Brain microvascular endothelial cell (primary cell): Measurements from ENCODE around the gene SORBS1.

Source experiments
- DNase-seq: peaks from one replicate; pipeline ENCODE4 v3.0.0-alpha.2; 2020
- H3K27ac ChIP-seq: fragments of 250-450 bp; sonication (Bioruptor Pico); 2 replicates; pipeline ENCODE4 v1.5.1; 2020; ENCODE audit warnings: mild to moderate bottlenecking, moderate library complexity
- H3K27me3 ChIP-seq: fragments of 250-450 bp; sonication (Bioruptor Pico); replicated peaks from 2 replicates; pipeline ENCODE4 v1.5.1; 2020; ENCODE audit warnings: mild to moderate bottlenecking
- H3K36me3 ChIP-seq: fragments of 250-450 bp; sonication (Bioruptor Pico); replicated peaks from 2 replicates; pipeline ENCODE4 v1.5.1; 2020; ENCODE audit warnings: mild to moderate bottlenecking
- H3K4me3 ChIP-seq: 2 replicates; pipeline ENCODE4 v1.5.1; 2011; ENCODE audit warnings: low read depth, mild to moderate bottlenecking, control low read depth, low read length, moderate library complexity
- in situ Hi-C: cut with HindIII; loops from 2 replicates; pipeline ENCODE4 v1.10.0; 2017; ENCODE audit warnings: low sequenced_read_pairs, low pct_ligation_motif_present
- TF ChIP-seq, protein P1 (sequence below): IDR thresholded peaks from 2 replicates; pipeline ENCODE4 v1.5.1; 2011; ENCODE audit warnings: low read depth, mild to moderate bottlenecking, moderate library complexity, low read length, control low read depth, inconsistent platforms; ENCODE audit errors: missing control alignments

Gene SORBS1

DNA sequence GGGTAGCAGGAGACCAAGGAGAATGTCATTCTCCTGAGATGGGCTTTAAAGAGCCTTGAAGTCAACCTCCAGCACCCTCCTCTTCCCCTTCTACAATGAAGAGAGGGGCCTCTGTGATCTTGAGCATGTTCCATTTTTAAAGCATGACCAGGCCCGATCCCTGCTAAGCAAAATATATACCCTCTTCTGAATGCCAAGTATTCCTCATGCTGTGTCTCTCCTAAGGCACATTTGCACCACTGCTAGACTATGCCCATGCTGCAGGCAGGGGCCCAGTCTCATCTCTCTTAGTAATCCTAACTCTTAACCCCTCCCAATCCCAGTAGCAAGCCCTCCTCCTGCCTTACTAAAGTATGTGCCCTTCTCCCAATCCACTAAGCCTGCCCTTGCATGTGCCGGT is 18.4 kb downstream of the SORBS1 start:
- DNase-seq, result no peak
- in situ Hi-C loops, result no loop called here
- Histone ChIP-seq H3K36me3 (no peaks in the 10 kb centered on the region), H3K27ac (no peak overlapping the region), H3K27me3 (no peaks in the 10 kb centered on the region), H3K4me3 (no peak overlapping the region)
- TF ChIP-seq, protein P1, sequence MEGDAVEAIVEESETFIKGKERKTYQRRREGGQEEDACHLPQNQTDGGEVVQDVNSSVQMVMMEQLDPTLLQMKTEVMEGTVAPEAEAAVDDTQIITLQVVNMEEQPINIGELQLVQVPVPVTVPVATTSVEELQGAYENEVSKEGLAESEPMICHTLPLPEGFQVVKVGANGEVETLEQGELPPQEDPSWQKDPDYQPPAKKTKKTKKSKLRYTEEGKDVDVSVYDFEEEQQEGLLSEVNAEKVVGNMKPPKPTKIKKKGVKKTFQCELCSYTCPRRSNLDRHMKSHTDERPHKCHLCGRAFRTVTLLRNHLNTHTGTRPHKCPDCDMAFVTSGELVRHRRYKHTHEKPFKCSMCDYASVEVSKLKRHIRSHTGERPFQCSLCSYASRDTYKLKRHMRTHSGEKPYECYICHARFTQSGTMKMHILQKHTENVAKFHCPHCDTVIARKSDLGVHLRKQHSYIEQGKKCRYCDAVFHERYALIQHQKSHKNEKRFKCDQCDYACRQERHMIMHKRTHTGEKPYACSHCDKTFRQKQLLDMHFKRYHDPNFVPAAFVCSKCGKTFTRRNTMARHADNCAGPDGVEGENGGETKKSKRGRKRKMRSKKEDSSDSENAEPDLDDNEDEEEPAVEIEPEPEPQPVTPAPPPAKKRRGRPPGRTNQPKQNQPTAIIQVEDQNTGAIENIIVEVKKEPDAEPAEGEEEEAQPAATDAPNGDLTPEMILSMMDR, result no peak

DNA sequence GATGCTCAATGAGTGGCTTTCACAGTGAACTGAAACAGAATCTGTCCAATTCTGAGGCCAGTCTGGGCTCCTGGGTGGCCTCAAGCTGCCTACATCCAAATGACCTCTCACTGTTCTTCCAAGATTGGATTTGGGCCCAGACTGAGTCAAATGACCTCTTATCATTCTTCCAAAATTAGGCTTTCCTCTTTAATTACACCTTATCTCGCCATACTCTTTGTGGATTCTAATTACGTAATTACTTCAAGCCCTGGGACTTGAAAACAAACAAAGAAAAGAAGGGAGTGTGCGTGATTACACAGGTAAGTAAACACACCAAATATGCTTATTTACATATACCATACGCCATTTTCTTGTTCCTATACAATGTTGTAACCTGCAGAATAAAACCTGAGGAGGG is 18.8 kb downstream of the SORBS1 start:
- H3K4me3 ChIP-seq, result no peak overlapping the region
- H3K36me3 ChIP-seq, result no peaks in the 10 kb centered on the region
- in situ Hi-C loops, result no loop called here
- no peaks in the 10 kb centered on the region for H3K27me3 ChIP-seq
- DNase-seq, result no peak
- TF ChIP-seq, protein P1, result no peak
- H3K27ac ChIP-seq, result no peak overlapping the region

DNA sequence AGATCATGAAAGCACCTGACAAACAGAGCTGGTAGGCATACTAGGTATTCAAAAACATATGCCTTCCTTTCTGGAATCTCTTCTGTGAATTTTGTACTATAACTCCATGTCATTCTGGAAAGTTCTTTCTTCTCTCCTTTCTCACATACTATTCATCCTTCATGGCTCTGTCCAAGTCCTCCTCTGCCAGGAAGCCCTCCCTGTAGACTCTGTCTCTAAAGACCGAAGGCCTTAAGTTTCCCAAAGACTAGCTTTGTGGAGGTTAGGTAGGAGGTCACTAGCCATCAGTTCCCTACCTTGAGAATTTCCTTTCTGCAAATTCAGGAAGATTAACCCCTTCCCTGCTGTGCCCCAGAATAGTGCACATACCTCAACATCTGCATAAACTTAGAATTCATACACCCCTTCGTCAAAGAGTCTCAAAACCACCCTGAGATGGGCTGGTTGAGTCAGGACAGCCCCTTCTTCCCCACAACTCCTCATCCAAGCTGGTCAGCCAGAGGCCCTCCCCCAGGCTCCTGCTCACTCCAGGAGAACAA is 20.6 kb downstream of the SORBS1 start:
- Histone ChIP-seq H3K4me3 (no peak overlapping the region), H3K27me3 (no peaks in the 10 kb centered on the region), H3K27ac (no peak overlapping the region), H3K36me3 (no peaks in the 10 kb centered on the region)
- TF ChIP-seq, protein P1, result no peak
- in situ Hi-C loops, result no loop called here
- no peak for DNase-seq

DNA sequence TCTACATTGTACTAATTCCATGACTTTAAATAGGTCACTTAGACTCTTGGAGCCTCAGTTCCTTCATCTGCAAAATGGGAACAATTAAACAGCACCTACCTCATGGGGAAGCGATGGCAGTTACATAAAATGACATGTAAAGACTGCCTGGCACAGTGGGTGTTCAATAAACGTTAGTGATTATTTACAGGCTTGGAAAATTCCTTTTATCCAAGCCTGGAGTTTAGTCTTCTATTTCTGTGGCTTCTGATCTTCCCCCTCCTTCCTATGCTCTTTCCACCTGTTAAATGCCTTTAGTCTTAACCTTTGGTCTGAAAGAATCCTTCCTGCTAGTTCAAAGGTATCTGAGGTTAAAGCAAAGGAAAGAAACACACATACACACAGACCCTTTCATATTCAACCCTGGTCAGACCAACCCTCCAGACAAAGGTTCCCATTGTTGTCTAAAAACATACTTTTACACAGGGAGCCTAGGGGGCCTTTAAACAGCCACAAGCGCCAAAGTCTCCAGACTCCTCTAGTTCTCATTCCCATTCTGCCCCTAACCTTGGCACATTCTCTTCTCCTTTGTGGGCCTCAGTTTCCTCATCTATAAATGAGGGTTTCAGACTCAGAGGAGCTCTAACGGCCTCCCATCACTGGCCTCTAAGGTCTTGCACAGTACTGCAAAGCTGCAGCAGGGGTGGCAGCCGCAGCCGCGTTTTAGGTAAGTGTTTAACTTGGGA is 21.4 kb downstream of the SORBS1 start:
- in situ Hi-C loops, result no loop called here
- TF ChIP-seq, protein P1, result no peak
- Histone ChIP-seq H3K27ac (no peak overlapping the region), H3K27me3 (no peaks in the 10 kb centered on the region), H3K4me3 (no peak overlapping the region), H3K36me3 (no peaks in the 10 kb centered on the region)
- DNase-seq, result no peak

DNA sequence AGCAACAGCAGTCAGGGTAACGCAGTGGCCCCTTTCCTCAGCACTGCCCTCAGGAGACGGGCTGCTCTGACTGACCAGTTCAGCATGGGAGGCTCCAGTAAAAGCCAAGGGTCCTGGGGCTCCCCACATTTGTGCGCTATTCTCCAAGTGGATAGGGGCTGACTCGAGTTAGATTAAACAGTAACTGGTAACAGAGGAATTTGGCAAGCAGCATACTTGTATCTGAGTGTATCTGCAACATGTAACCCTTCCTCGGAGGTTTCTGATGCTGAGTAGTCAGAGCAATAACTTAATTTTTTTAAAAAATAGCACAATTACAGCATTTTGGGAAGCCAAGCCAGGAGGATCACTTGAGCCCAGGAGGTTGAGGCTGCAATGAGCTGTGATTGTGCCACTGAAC is 22.8 kb downstream of the SORBS1 start:
- no peaks in the 10 kb centered on the region for H3K36me3 ChIP-seq
- no peak for DNase-seq
- no peaks in the 10 kb centered on the region for H3K27me3 ChIP-seq
- H3K27ac ChIP-seq, result no peak overlapping the region
- TF ChIP-seq, protein P1, result no peak
- in situ Hi-C loops, result no loop called here
- H3K4me3 ChIP-seq, result no peak overlapping the region

DNA sequence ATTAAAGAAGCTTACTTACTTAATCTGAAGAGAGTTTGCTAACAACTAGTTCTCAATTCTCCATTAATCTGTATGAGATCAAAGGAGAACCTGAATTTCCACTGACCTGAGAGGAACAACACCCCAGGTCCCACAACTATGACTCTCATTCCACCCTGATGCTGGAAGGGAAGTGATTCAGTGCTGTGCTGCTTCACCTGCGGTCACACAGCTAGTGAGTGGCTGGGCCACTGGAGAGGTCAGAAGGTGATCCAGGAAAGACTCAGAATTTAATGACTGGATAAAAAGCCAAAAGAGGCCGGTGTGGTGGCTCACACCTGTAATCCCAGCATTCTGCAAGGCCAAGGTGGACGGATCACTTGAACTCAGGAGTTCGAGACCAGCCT is 23.6 kb downstream of the SORBS1 start:
- H3K4me3 ChIP-seq, result no peak overlapping the region
- DNase-seq, result no peak
- no peak overlapping the region for H3K27ac ChIP-seq
- no peaks in the 10 kb centered on the region for H3K36me3 ChIP-seq
- in situ Hi-C loops, result no loop called here
- TF ChIP-seq, protein P1, result no peak
- H3K27me3 ChIP-seq, result no peaks in the 10 kb centered on the region
